CD14-positive monocyte (primary cell): ENCODE measurements around the gene KATNIP. TPM values are rescaled to one million over a fixed set of nuclear protein-coding genes. Genes with fewer than 3 reads are reported as not detected.

Experiments
- DNase-seq, 3 donors: peaks; one replicate each; pipeline ENCODE4 v3.0.0-alpha.2; 2011 to 2022
- H2AFZ ChIP-seq: 2 replicates; pipeline ENCODE4 v1.6.0; 2012; ENCODE audit warnings: mild to moderate bottlenecking, low read depth, low read length, inconsistent platforms; ENCODE audit not compliant: insufficient read depth, poor library complexity, severe bottlenecking
- H3K27ac ChIP-seq, 2 donors: 1 replicate in 1 of 2; 2 replicates in 1 of 2; pipeline ENCODE4 v1.5.1; 2012 to 2013; ENCODE audit warnings: low read length in 2 of 2, control low read depth in 1 of 2, inconsistent platforms in 1 of 2, low read depth in 1 of 2, mild to moderate bottlenecking in 1 of 2
- H3K27me3 ChIP-seq, 2 donors: one replicate each; pipeline versions ENCODE4 v1.6.0 to v1.6.1; 2011 to 2013; ENCODE audit warnings: low read length in 2 of 2; ENCODE audit not compliant: control insufficient read depth in 2 of 2, insufficient read depth in 2 of 2
- H3K36me3 ChIP-seq, 2 donors: replicated peaks in 1 of 2; 1 replicate in 1 of 2; 2 replicates in 1 of 2; pipeline versions ENCODE4 v1.5.1 to v1.6.1; 2012 to 2013; ENCODE audit warnings: low read length in 2 of 2, control low read depth in 1 of 2, inconsistent platforms in 1 of 2, mild to moderate bottlenecking in 1 of 2; ENCODE audit not compliant: insufficient read depth in 2 of 2, control insufficient read depth in 1 of 2
- H3K4me1 ChIP-seq, 2 donors: 1 replicate in 1 of 2; 2 replicates in 1 of 2; pipeline versions ENCODE4 v1.5.1 to v1.6.1; 2012 to 2013; ENCODE audit warnings: low read length in 2 of 2, control low read depth in 1 of 2, inconsistent platforms in 1 of 2, mild to moderate bottlenecking in 1 of 2, moderate library complexity in 1 of 2; ENCODE audit not compliant: insufficient read depth in 2 of 2, control insufficient read depth in 1 of 2
- H3K4me2 ChIP-seq: replicated peaks from 2 replicates; pipeline ENCODE3; 2012; ENCODE audit warnings: low read length, moderate library complexity, mild to moderate bottlenecking; ENCODE audit not compliant: poor library complexity, severe bottlenecking; ENCODE audit errors: extremely low read depth
- H3K4me3 ChIP-seq, 3 experiments: fragments of 200-600 bp in 1 of 3; sonication (generic) in 1 of 3; replicated peaks in 1 of 3; 1 replicate in 2 of 3; 2 replicates in 1 of 3; pipeline ENCODE4 v1.5.1; 2011 to 2013; ENCODE audit warnings: low read length in 3 of 3, mild to moderate bottlenecking in 3 of 3, control low read depth in 2 of 3, low read depth in 2 of 3, inconsistent platforms in 1 of 3, moderate library complexity in 1 of 3
- H3K79me2 ChIP-seq: 2 replicates; pipeline ENCODE4 v1.6.0; 2012; ENCODE audit warnings: mild to moderate bottlenecking, control low read depth, inconsistent platforms, low read length, moderate library complexity; ENCODE audit not compliant: insufficient read depth
- H3K9ac ChIP-seq: 2 replicates; pipeline ENCODE4 v1.6.0; 2017; ENCODE audit warnings: low read length, mild to moderate bottlenecking; ENCODE audit not compliant: insufficient read depth, poor library complexity, severe bottlenecking
- H3K9me3 ChIP-seq, 2 donors: replicated peaks in 1 of 2; 1 replicate in 1 of 2; 2 replicates in 1 of 2; pipeline versions ENCODE4 v1.5.1 to v1.6.1; 2012 to 2013; ENCODE audit warnings: low read length in 2 of 2, control low read depth in 1 of 2; ENCODE audit not compliant: control insufficient read depth in 1 of 2, insufficient read depth in 1 of 2
- H4K20me1 ChIP-seq: 2 replicates; pipeline ENCODE4 v1.6.0; 2012; ENCODE audit warnings: mild to moderate bottlenecking, low read length, control low read depth, moderate library complexity; ENCODE audit not compliant: insufficient read depth
- H3K27ac Mint-ChIP-seq, 7 donors: one replicate each; pipeline ENCODE4 v1.8.0; 2020; ENCODE audit warnings: mild to moderate bottlenecking in 7 of 7, mixed read lengths in 7 of 7, moderate library complexity in 6 of 7, inconsistent platforms in 2 of 7
- H3K27me3 Mint-ChIP-seq, 3 donors: one replicate each; pipeline ENCODE4 v1.8.0; 2021 to 2022; ENCODE audit warnings: low read depth in 3 of 3, mild to moderate bottlenecking in 3 of 3, mixed read lengths in 3 of 3, moderate library complexity in 3 of 3, inconsistent platforms in 1 of 3
- H3K36me3 Mint-ChIP-seq, 2 donors: one replicate each; pipeline ENCODE4 v1.8.0; 2020; ENCODE audit warnings: mixed read lengths in 2 of 2, inconsistent platforms in 1 of 2, mild to moderate bottlenecking in 1 of 2
- H3K4me1 Mint-ChIP-seq: one replicate; pipeline ENCODE4 v1.8.0; 2020; ENCODE audit warnings: mild to moderate bottlenecking, mixed read lengths
- H3K4me3 Mint-ChIP-seq, 2 donors: one replicate each; pipeline ENCODE4 v1.8.0; 2020; ENCODE audit warnings: mild to moderate bottlenecking in 2 of 2, mixed read lengths in 2 of 2, moderate library complexity in 1 of 2
- H3K9me3 Mint-ChIP-seq, 7 donors: one replicate each; pipeline ENCODE4 v1.8.0; 2020 to 2022; ENCODE audit warnings: mixed read lengths in 7 of 7, mild to moderate bottlenecking in 6 of 7, moderate library complexity in 6 of 7, inconsistent platforms in 2 of 7
- CTCF ChIP-seq: fragments of 200-600 bp; IDR thresholded peaks from one replicate; pipeline ENCODE4 v1.8.0; 2022; ENCODE audit warnings: antibody characterized with exemption, mild to moderate bottlenecking
- WGBS: methylation state at CpG from one replicate; pipeline ENCODE4 v1.1.5; 2013; ENCODE audit warnings: missing lambda C conversion rate; ENCODE audit not compliant: insufficient coverage; 5-methylcytosine and 5-hydroxymethylcytosine counted together
- intact Hi-C, 2 donors: fragments of 100-400 bp; cut with micrococcal nuclease; formaldehyde crosslinking; loops; one replicate each; pipeline versions ENCODE4 v1.15.0 to v1.15.1; 2023
- polyA plus RNA-seq, 3 donors: library from polyadenylated mRNA; depleted of rRNA in 1 of 3; unstranded in 2 of 3; stranded (reverse) in 1 of 3; fragments of 300-500 nt in 2 of 3; fragments of >200 nt in 1 of 3; fragmentation: Illumina TruSeq in 2 of 3; gene quantifications; 1 replicate in 2 of 3; 2 replicates in 1 of 3; pipeline ENCODE4 v1.2.3, GENCODE V29; 2012 to 2021

KATNIP gene
- polyA plus RNA-seq, 3 donors = 2.4 to 28.0 (median 5.0) TPM

- H2AFZ ChIP-seq = no peak overlapping the region
- H3K9me3 Mint-ChIP-seq = no peaks in the 10 kb centered on the region
- H3K4me1 Mint-ChIP-seq = no peaks in the 10 kb centered on the region
- no peak overlapping the region for H3K27ac ChIP-seq
- 97% methylated on average over 17 of the region's 22 CpGs for WGBS
- no peak overlapping the region for H3K4me3 Mint-ChIP-seq
- peaks cover 78 to 84% of the 10 kb centered on the region in 2 donors for H3K36me3 Mint-ChIP-seq
- no peaks in the 10 kb centered on the region for H3K9me3 ChIP-seq
- DNase-seq = no peak
- TF ChIP-seq CTCF = no peak
- no peaks in the 10 kb centered on the region for H3K27me3 ChIP-seq
- H3K27ac Mint-ChIP-seq = no peak overlapping the region
- H3K36me3 ChIP-seq = peaks cover 54 to 97% of the 10 kb centered on the region in 2 donors
- intact Hi-C loops = no loop called here
- no peak overlapping the region for H3K4me2 ChIP-seq
- H3K4me3 ChIP-seq = no peak overlapping the region
- no peaks in the 10 kb centered on the region for H3K4me1 ChIP-seq
- H4K20me1 ChIP-seq = no peaks in the 10 kb centered on the region
- H3K9ac ChIP-seq = no peak overlapping the region
- peaks cover 0 to 1% (median 0%) of the 10 kb centered on the region in 3 donors for H3K27me3 Mint-ChIP-seq
- no peaks in the 10 kb centered on the region for H3K79me2 ChIP-seq
Measured at GRCh38 chr16:27511657-27512448, 38.1 kb upstream of the KATNIP start.

GRCh38 chr16:27514806-27515205 lies 35.1 kb upstream of the KATNIP start:
- H3K4me1 Mint-ChIP-seq = no peaks in the 10 kb centered on the region
- peaks cover 52 to 97% of the 10 kb centered on the region in 2 donors for H3K36me3 ChIP-seq
- H3K4me3 Mint-ChIP-seq = no peak overlapping the region
- H4K20me1 ChIP-seq = no peaks in the 10 kb centered on the region
- 97% methylated on average over 10 of the region's 12 CpGs for WGBS
- no peak overlapping the region for H3K4me3 ChIP-seq
- intact Hi-C loops = no loop called here
- H3K9ac ChIP-seq = no peak overlapping the region
- H3K27ac Mint-ChIP-seq = peak overlapping the region in 1 of 7 donors; percentile 5
- no peaks in the 10 kb centered on the region for H3K27me3 Mint-ChIP-seq
- no peak for DNase-seq
- H3K27me3 ChIP-seq = no peaks in the 10 kb centered on the region
- no peak overlapping the region for H2AFZ ChIP-seq
- H3K9me3 ChIP-seq = no peaks in the 10 kb centered on the region
- no peaks in the 10 kb centered on the region for H3K79me2 ChIP-seq
- H3K27ac ChIP-seq = no peak overlapping the region
- H3K9me3 Mint-ChIP-seq = no peaks in the 10 kb centered on the region
- peaks cover 77 to 80% of the 10 kb centered on the region in 2 donors for H3K36me3 Mint-ChIP-seq
- no peak for TF ChIP-seq CTCF
- no peaks in the 10 kb centered on the region for H3K4me1 ChIP-seq
- H3K4me2 ChIP-seq = no peak overlapping the region
